Neuronal stem cell (in vitro differentiated cells): ENCODE measurements around the gene PLEKHA7.
"Not testable (repeated sequence)": the region's sequence is repeated elsewhere in the genome, so short reads cannot be mapped to it uniquely, and the experiment has no call there.

ENCODE experiments used
- DNase-seq: peaks from one replicate; pipeline ENCODE4 v3.0.0-alpha.2; 2013; ENCODE audit warnings: low spot score
- H2AFZ ChIP-seq: one replicate; pipeline ENCODE4 v1.6.1; 2013; ENCODE audit warnings: mild to moderate bottlenecking, low read length, inconsistent platforms
- H2AK5ac ChIP-seq: 2 replicates; pipeline ENCODE4 v1.6.1; 2013; ENCODE audit warnings: low read depth, mild to moderate bottlenecking, inconsistent platforms, low read length, moderate library complexity, mixed read lengths
- H2BK120ac ChIP-seq: 2 replicates; pipeline ENCODE4 v1.6.1; 2013; ENCODE audit warnings: low read depth, mild to moderate bottlenecking, inconsistent platforms, low read length, moderate library complexity, mixed read lengths
- H2BK12ac ChIP-seq: one replicate; pipeline ENCODE4 v1.6.1; 2013; ENCODE audit warnings: low read length, inconsistent platforms
- H2BK15ac ChIP-seq: 2 replicates; pipeline ENCODE4 v1.6.1; 2013; ENCODE audit warnings: mild to moderate bottlenecking, low read length, inconsistent platforms, mixed read lengths
- H2BK5ac ChIP-seq: one replicate; pipeline ENCODE4 v1.6.1; 2013; ENCODE audit warnings: inconsistent platforms, mild to moderate bottlenecking, low read length, moderate library complexity
- H3K14ac ChIP-seq: one replicate; pipeline ENCODE4 v1.6.1; 2013; ENCODE audit warnings: low read length, inconsistent platforms
- H3K18ac ChIP-seq: 2 replicates; pipeline ENCODE4 v1.6.1; 2013; ENCODE audit warnings: low read length, inconsistent platforms
- H3K23ac ChIP-seq: 2 replicates; pipeline ENCODE4 v1.6.1; 2013; ENCODE audit warnings: low read depth, mild to moderate bottlenecking, mixed read lengths, low read length, inconsistent platforms; ENCODE audit not compliant: poor library complexity
- H3K27ac ChIP-seq: replicated peaks from 3 replicates; pipeline ENCODE4 v1.5.1; 2013; ENCODE audit warnings: low read length, inconsistent platforms
- H3K27me3 ChIP-seq, 3 experiments: 2 replicates each; pipeline ENCODE4 v1.6.1; 2013; ENCODE audit warnings: low read length in 3 of 3, mild to moderate bottlenecking in 2 of 3, inconsistent platforms in 1 of 3, low read depth in 1 of 3, mixed read lengths in 1 of 3, moderate library complexity in 1 of 3; ENCODE audit not compliant: control insufficient read depth in 3 of 3, insufficient read depth in 3 of 3
- H3K36me3 ChIP-seq, 2 donors: replicated peaks in 1 of 2; 2 replicates each; pipeline ENCODE4 v1.6.1; 2013; ENCODE audit warnings: low read length in 2 of 2; ENCODE audit not compliant: control insufficient read depth in 2 of 2, insufficient read depth in 2 of 2
- H3K4ac ChIP-seq: 2 replicates; pipeline ENCODE4 v1.6.1; 2013; ENCODE audit warnings: inconsistent platforms, mild to moderate bottlenecking, low read length, moderate library complexity
- H3K4me1 ChIP-seq, 2 donors: 1 replicate in 1 of 2; 2 replicates in 1 of 2; pipeline ENCODE4 v1.6.1; 2013; ENCODE audit warnings: low read length in 2 of 2, low read depth in 1 of 2; ENCODE audit not compliant: control insufficient read depth in 2 of 2, insufficient read depth in 1 of 2
- H3K4me2 ChIP-seq: one replicate; pipeline ENCODE4 v1.6.1; 2013; ENCODE audit warnings: mild to moderate bottlenecking, low read length, inconsistent platforms; ENCODE audit not compliant: insufficient read depth, poor library complexity, severe bottlenecking
- H3K4me3 ChIP-seq, 2 donors: 2 replicates each; pipeline ENCODE4 v1.5.1; 2013; ENCODE audit warnings: low read length in 2 of 2, mild to moderate bottlenecking in 2 of 2, inconsistent platforms in 1 of 2, moderate library complexity in 1 of 2
- H3K79me1 ChIP-seq: one replicate; pipeline ENCODE4 v1.6.1; 2013; ENCODE audit warnings: low read depth, mild to moderate bottlenecking, inconsistent platforms, low read length, moderate library complexity
- H3K9ac ChIP-seq: one replicate; pipeline ENCODE4 v1.6.1; 2013; ENCODE audit warnings: mild to moderate bottlenecking, low read depth, low read length, inconsistent platforms; ENCODE audit not compliant: poor library complexity
- H3K9me3 ChIP-seq, 2 donors: replicated peaks in 1 of 2; 2 replicates each; pipeline versions ENCODE3 to v1.6.1; 2013; ENCODE audit warnings: low read length in 2 of 2, mild to moderate bottlenecking in 2 of 2, inconsistent platforms in 1 of 2, low read depth in 1 of 2, mixed read lengths in 1 of 2, moderate library complexity in 1 of 2; ENCODE audit not compliant: control insufficient read depth in 2 of 2, insufficient read depth in 1 of 2
- H4K8ac ChIP-seq: one replicate; pipeline ENCODE4 v1.6.1; 2013; ENCODE audit warnings: low read depth, mild to moderate bottlenecking, inconsistent platforms, low read length, moderate library complexity
- H4K91ac ChIP-seq: one replicate; pipeline ENCODE4 v1.6.1; 2013; ENCODE audit warnings: low read length, low read depth, mild to moderate bottlenecking, inconsistent platforms; ENCODE audit not compliant: poor library complexity
- WGBS, 2 donors: extraction: QIAGEN DNeasy Blood & Tissue Kit; methylation state at CpG; one replicate each; pipeline ENCODE4 v1.1.7; 2013; ENCODE audit warnings: missing lambda C conversion rate in 2 of 2, mixed read lengths in 1 of 2; ENCODE audit not compliant: insufficient read length in 2 of 2, insufficient replicate concordance in 1 of 2; ENCODE audit errors: extremely low coverage in 2 of 2; 5-methylcytosine and 5-hydroxymethylcytosine counted together

The PLEKHA7 gene

DNA sequence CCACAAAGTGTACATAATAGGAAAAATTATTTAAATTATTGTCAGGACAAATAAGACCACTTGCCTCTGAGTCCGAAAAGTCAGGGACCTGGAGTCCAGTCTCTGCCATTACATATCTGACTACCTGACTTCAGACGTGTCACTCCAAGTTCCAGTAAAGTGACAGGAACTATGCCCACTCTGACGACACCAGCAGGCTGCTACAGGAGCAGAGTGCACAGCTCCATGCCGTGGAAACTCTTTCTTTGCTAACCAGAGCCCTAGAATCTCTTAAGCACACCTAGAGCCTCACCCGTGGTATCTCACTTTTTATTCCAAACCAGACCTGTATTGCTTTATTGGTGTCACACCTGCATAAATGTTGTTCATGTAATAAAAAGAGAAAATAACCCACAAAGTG, 93.7 kb downstream of the PLEKHA7 start:
- Histone ChIP-seq H3K9me3 (no peaks in the 10 kb centered on the region), H3K18ac (no peak overlapping the region), H2AFZ (no peak overlapping the region), H3K27ac (no peak overlapping the region), H3K4me1 (peaks cover 7 to 27% of the 10 kb centered on the region in 2 donors), H3K27me3 (peaks cover 0 to 24% (median 0%) of the 10 kb centered on the region in 3 experiments), H4K91ac (no peak overlapping the region), H3K36me3 (no peaks in the 10 kb centered on the region), H3K23ac (no peak overlapping the region), H3K79me1 (no peaks in the 10 kb centered on the region), H2BK120ac (no peak overlapping the region), H3K4me3 (no peak overlapping the region), H4K8ac (no peak overlapping the region), H2BK5ac (no peak overlapping the region), H2BK12ac (no peak overlapping the region), H3K4ac (no peak overlapping the region), H2BK15ac (no peak overlapping the region), H2AK5ac (no peak overlapping the region), H3K9ac (no peak overlapping the region), H3K4me2 (no peak overlapping the region), H3K14ac (no peak overlapping the region)
- WGBS, 2 donors = no CpG with 5 or more reads among the region's 5 CpGs
- DNase-seq = no peak

DNA sequence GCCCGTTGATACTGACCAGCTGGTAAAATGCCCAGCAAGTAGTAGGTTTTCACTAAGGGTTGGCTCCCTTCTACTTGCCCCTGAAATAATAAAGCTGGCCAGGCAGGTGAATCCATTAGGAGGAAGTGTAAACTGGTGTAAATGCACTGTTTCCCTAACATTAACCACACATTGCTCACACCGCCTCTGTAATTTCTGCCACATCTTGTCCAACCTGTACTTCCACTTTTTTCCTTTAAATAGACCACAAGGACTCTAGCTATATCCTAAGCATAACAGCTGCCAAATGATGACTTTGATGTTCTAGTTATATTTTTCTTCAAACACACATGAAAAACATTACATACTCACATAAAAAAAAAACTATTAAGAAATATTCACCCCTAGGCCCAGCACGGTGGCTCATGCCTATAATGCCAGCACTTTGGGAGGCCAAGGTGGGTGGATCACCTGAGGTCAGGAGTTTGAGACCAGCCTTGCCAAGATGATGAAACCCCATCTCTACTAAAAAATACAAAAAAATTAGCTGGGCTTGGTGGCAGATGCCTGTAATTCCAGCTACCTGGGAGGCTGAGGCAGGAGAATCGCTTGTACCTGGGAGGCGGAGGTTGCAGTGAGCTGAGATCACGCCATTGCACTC, 95.6 kb downstream of the PLEKHA7 start:
- not testable (repeated sequence) for H2BK15ac ChIP-seq, H3K4me2 ChIP-seq, H4K8ac ChIP-seq, H3K4me3 ChIP-seq, H2BK120ac ChIP-seq, H2BK12ac ChIP-seq, H2AFZ ChIP-seq, H3K14ac ChIP-seq, H3K18ac ChIP-seq, DNase-seq, H2BK5ac ChIP-seq, H3K79me1 ChIP-seq, H3K36me3 ChIP-seq, H3K4ac ChIP-seq, H4K91ac ChIP-seq, H3K27me3 ChIP-seq, H3K9ac ChIP-seq, H3K27ac ChIP-seq, H3K9me3 ChIP-seq, H2AK5ac ChIP-seq, H3K23ac ChIP-seq
- WGBS, 2 donors = no CpG with 5 or more reads among the region's 6 CpGs
- H3K4me1 ChIP-seq = peaks cover 2 to 27% of the 10 kb centered on the region in 2 donors

DNA sequence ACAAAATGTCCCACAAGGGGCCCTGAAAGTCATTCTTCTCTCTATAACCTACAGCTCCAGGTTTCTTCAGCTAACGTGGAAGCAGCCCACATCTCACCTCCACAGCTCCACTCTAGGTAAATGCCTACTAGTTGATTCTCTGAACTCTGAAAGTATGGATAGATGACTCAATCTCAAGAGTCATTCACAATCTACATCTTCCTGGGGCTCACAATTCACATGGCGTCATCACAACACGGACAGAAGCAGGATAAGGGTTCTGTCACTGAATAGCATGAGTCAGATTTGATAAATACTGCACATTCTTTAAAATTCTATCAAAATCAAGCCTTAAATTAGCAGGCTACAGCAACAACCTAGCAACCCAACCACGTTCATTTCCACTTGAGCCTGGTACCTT, 96.3 kb downstream of the PLEKHA7 start:
- Histone ChIP-seq H3K18ac (no peak overlapping the region), H4K91ac (no peak overlapping the region), H2BK5ac (no peak overlapping the region), H2BK12ac (no peak overlapping the region), H3K4ac (no peak overlapping the region), H2BK120ac (no peak overlapping the region), H3K9ac (no peak overlapping the region), H3K36me3 (no peaks in the 10 kb centered on the region), H3K27ac (no peak overlapping the region), H3K4me3 (no peak overlapping the region), H2AK5ac (no peak overlapping the region), H3K27me3 (no peaks in the 10 kb centered on the region), H2AFZ (no peak overlapping the region), H2BK15ac (no peak overlapping the region), H3K23ac (no peak overlapping the region), H3K4me2 (no peak overlapping the region), H3K14ac (no peak overlapping the region), H3K4me1 (peaks cover 2 to 27% of the 10 kb centered on the region in 2 donors), H4K8ac (no peak overlapping the region), H3K79me1 (no peaks in the 10 kb centered on the region), H3K9me3 (no peaks in the 10 kb centered on the region)
- no peak for DNase-seq
- WGBS, 2 donors = no CpG with 5 or more reads among the region's 4 CpGs

DNA sequence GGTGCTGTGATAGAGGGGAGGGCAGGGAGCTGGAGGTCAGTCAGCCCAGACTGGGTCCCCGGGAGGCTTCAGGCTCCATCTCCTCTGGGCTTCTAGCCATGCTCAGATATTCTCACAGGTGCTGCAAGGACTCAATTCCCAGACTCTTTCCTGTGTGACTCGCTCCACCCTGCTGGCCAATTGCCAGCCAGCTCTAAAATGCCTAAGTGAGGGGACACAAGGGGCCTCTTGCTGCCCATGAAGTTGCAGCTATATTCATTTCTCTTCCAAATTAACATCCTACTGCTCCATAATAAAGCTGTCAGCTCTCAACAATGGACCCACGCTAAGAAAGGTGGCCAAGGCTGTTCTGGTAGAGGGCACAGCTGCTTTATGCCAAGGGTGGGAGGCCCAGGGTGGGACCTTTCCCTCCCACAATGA, 101.5 kb downstream of the PLEKHA7 start:
- Histone ChIP-seq H3K4me3 (no peak overlapping the region), H2BK120ac (no peak overlapping the region), H3K27ac (no peak overlapping the region), H3K23ac (no peak overlapping the region), H3K36me3 (no peaks in the 10 kb centered on the region), H4K8ac (no peak overlapping the region), H3K18ac (no peak overlapping the region), H2BK12ac (no peak overlapping the region), H3K9ac (no peak overlapping the region), H3K4ac (no peak overlapping the region), H3K4me2 (no peak overlapping the region), H4K91ac (no peak overlapping the region), H3K9me3 (no peaks in the 10 kb centered on the region), H2AFZ (no peak overlapping the region), H3K4me1 (peaks cover 0 to 21% of the 10 kb centered on the region in 2 donors), H3K14ac (no peak overlapping the region), H3K79me1 (no peaks in the 10 kb centered on the region), H2BK5ac (no peak overlapping the region), H3K27me3 (no peaks in the 10 kb centered on the region), H2AK5ac (no peak overlapping the region), H2BK15ac (no peak overlapping the region)
- no peak for DNase-seq
- no CpG with 5 or more reads among the region's 3 CpGs for WGBS, 2 donors
